IMR-90 (cell line): ENCODE results near the gene ST14. TPM values are rescaled to one million over a fixed set of nuclear protein-coding genes. Genes with fewer than 3 reads are reported as not detected.

Experiments
- ATAC-seq: fragments of 200-7000 bp; cut with Tn5 transposase; 2 replicates; pipeline ENCODE4 v1.9.1; 2020; ENCODE audit warnings: low read depth, mild to moderate bottlenecking, moderate library complexity
- BruUV-seq: library from RNA; stranded (reverse); fragments of 400-500 nt; replicated peaks from 2 replicates; lab custom pipeline; 2021; lab: Mats Ljungman, UMichigan
- CTCF ChIA-PET: fragments of 300-600 bp; formaldehyde crosslinking; extraction: SDS; loops from one replicate; lab custom pipeline; 2021; ENCODE audit warnings: antibody characterized with exemption; lab: Yijun Ruan, JAX
- POLR2A ChIA-PET: fragments of 300-600 bp; sonication (Branson Sonifier 250); formaldehyde crosslinking; loops from one replicate; lab custom pipeline; 2022; ENCODE audit warnings: antibody characterized with exemption; ENCODE audit not compliant: unreplicated experiment; lab: Charles Lee
- DNase-seq: peaks from one replicate; pipeline ENCODE4 v3.0.0; 2013
- H2AFZ ChIP-seq: replicated peaks from 2 replicates; pipeline ENCODE3; 2013; ENCODE audit warnings: low read length, mild to moderate bottlenecking; ENCODE audit not compliant: poor library complexity
- H2AK5ac ChIP-seq: 2 replicates; pipeline ENCODE4 v1.6.1; 2013; ENCODE audit warnings: low read depth, low read length, inconsistent platforms
- H2AK9ac ChIP-seq: replicated peaks from 2 replicates; pipeline ENCODE3; 2013; ENCODE audit warnings: mild to moderate bottlenecking, low read depth, low read length, moderate library complexity; ENCODE audit not compliant: poor library complexity
- H2BK120ac ChIP-seq: 2 replicates; pipeline ENCODE4 v1.6.1; 2013; ENCODE audit warnings: low read depth, low read length, inconsistent platforms
- H2BK15ac ChIP-seq: 3 replicates; pipeline ENCODE4 v1.6.1; 2013; ENCODE audit warnings: low read depth, low read length, inconsistent platforms
- H2BK20ac ChIP-seq: 2 replicates; pipeline ENCODE4 v1.6.1; 2013; ENCODE audit warnings: low read depth, mild to moderate bottlenecking, inconsistent platforms, low read length, moderate library complexity
- H2BK5ac ChIP-seq: 2 replicates; pipeline ENCODE4 v1.6.1; 2013; ENCODE audit warnings: mild to moderate bottlenecking, low read depth, low read length, inconsistent platforms; ENCODE audit not compliant: poor library complexity, severe bottlenecking
- H3K14ac ChIP-seq: replicated peaks from 2 replicates; pipeline ENCODE4 v1.6.1; 2013; ENCODE audit warnings: low read depth, low read length, inconsistent platforms
- H3K18ac ChIP-seq: 2 replicates; pipeline ENCODE4 v1.6.1; 2013; ENCODE audit warnings: low read depth, low read length, control low read depth
- H3K23ac ChIP-seq: 2 replicates; pipeline ENCODE4 v1.6.1; 2013; ENCODE audit warnings: low read depth, low read length, inconsistent platforms
- H3K27ac ChIP-seq: 2 replicates; pipeline ENCODE4 v1.5.1; 2013; ENCODE audit warnings: mild to moderate bottlenecking, control low read depth, low read length; ENCODE audit not compliant: insufficient read depth
- H3K27me3 ChIP-seq: 2 replicates; pipeline ENCODE4 v1.6.1; 2013; ENCODE audit warnings: low read length; ENCODE audit not compliant: control insufficient read depth, insufficient read depth
- H3K36me3 ChIP-seq: 2 replicates; pipeline ENCODE4 v1.6.1; 2013; ENCODE audit warnings: low read length, mixed read lengths; ENCODE audit not compliant: control insufficient read depth, insufficient read depth
- H3K4ac ChIP-seq: 2 replicates; pipeline ENCODE4 v1.6.1; 2013; ENCODE audit warnings: low read depth, low read length, inconsistent platforms
- H3K4me1 ChIP-seq: 2 replicates; pipeline ENCODE4 v1.6.1; 2013; ENCODE audit warnings: low read length, mixed read lengths; ENCODE audit not compliant: control insufficient read depth, insufficient read depth
- H3K4me2 ChIP-seq: 2 replicates; pipeline ENCODE4 v1.6.1; 2013; ENCODE audit warnings: low read depth, mild to moderate bottlenecking, control low read depth, low read length, moderate library complexity
- H3K4me3 ChIP-seq: 2 replicates; pipeline ENCODE4 v1.5.1; 2013; ENCODE audit warnings: low read depth, mild to moderate bottlenecking, control low read depth, low read length, moderate library complexity; ENCODE audit not compliant: insufficient read depth
- H3K56ac ChIP-seq: 2 replicates; pipeline ENCODE4 v1.6.1; 2013; ENCODE audit warnings: low read length, inconsistent platforms; ENCODE audit not compliant: insufficient read depth; ENCODE audit errors: extremely low read depth
- H3K79me1 ChIP-seq, 2 experiments: 2 replicates each; pipeline ENCODE4 v1.6.1; 2013; ENCODE audit warnings: low read length in 2 of 2, inconsistent platforms in 1 of 2, low read depth in 1 of 2
- H3K9ac ChIP-seq: 2 replicates; pipeline ENCODE4 v1.6.1; 2013; ENCODE audit warnings: low read depth, low read length, control low read depth
- H3K9me1 ChIP-seq: 2 replicates; pipeline ENCODE4 v1.6.1; 2013; ENCODE audit warnings: low read length, inconsistent platforms; ENCODE audit not compliant: insufficient read depth
- H3K9me3 ChIP-seq: 2 replicates; pipeline ENCODE4 v1.6.1; 2013; ENCODE audit warnings: low read length; ENCODE audit not compliant: control insufficient read depth, insufficient read depth
- H4K20me1 ChIP-seq: 2 replicates; pipeline ENCODE4 v1.6.1; 2013; ENCODE audit warnings: low read length, inconsistent platforms; ENCODE audit not compliant: insufficient read depth
- H4K5ac ChIP-seq: 2 replicates; pipeline ENCODE4 v1.6.1; 2013; ENCODE audit warnings: mild to moderate bottlenecking, low read depth, low read length, control low read depth
- H4K8ac ChIP-seq, 2 experiments: 2 replicates each; pipeline ENCODE4 v1.6.1; 2013; ENCODE audit warnings: low read depth in 2 of 2, low read length in 2 of 2, control low read depth in 1 of 2, inconsistent platforms in 1 of 2
- H4K91ac ChIP-seq: 2 replicates; pipeline ENCODE4 v1.6.1; 2013; ENCODE audit warnings: low read depth, low read length, inconsistent platforms; ENCODE audit not compliant: insufficient read depth
- BHLHE40 ChIP-seq: fragments of 150-350 bp; IDR thresholded peaks from 2 replicates; pipeline ENCODE4 v1.6.1; 2016; ENCODE audit warnings: mild to moderate bottlenecking, low read depth, low read length
- CEBPB ChIP-seq: IDR thresholded peaks from 2 replicates; pipeline ENCODE4 v1.6.1; 2012; ENCODE audit warnings: low read depth, low read length, improper control_type of control experiment
- CHD1 ChIP-seq: IDR thresholded peaks from 2 replicates; pipeline ENCODE4 v1.6.1; 2012; ENCODE audit warnings: low read depth, low read length, improper control_type of control experiment
- CTCF ChIP-seq: conservative IDR thresholded peaks from 2 replicates; pipeline ENCODE4 v1.5.1; 2012; ENCODE audit warnings: mild to moderate bottlenecking, low read depth, low read length, improper control_type of control experiment
- ELK1 ChIP-seq: fragments of 150-350 bp; IDR thresholded peaks from 2 replicates; pipeline ENCODE4 v1.6.1; 2016; ENCODE audit warnings: low read depth, mild to moderate bottlenecking, low read length, moderate library complexity, borderline replicate concordance
- FOS ChIP-seq: fragments of 150-350 bp; IDR thresholded peaks from 2 replicates; pipeline ENCODE4 v1.6.1; 2016; ENCODE audit warnings: low read depth, low read length
- MAFK ChIP-seq: IDR thresholded peaks from 2 replicates; pipeline ENCODE4 v1.6.1; 2012; ENCODE audit warnings: low read depth, low read length, improper control_type of control experiment
- MAZ ChIP-seq: IDR thresholded peaks from 2 replicates; pipeline ENCODE4 v1.6.1; 2012; ENCODE audit warnings: low read depth, mild to moderate bottlenecking, low read length, improper control_type of control experiment, moderate library complexity, borderline replicate concordance
- MXI1 ChIP-seq: IDR thresholded peaks from 2 replicates; pipeline ENCODE4 v1.6.1; 2012; ENCODE audit warnings: low read depth, mild to moderate bottlenecking, low read length, moderate library complexity, borderline replicate concordance
- NFE2L2 ChIP-seq: fragments of 150-350 bp; IDR thresholded peaks from 2 replicates; pipeline ENCODE4 v1.6.1; 2016; ENCODE audit warnings: low read depth, mild to moderate bottlenecking, low read length
- POLR2A ChIP-seq: IDR thresholded peaks from 2 replicates; pipeline ENCODE4 v1.6.1; 2012; ENCODE audit warnings: mild to moderate bottlenecking, low read depth, low read length
- RAD21 ChIP-seq: IDR thresholded peaks from 2 replicates; pipeline ENCODE4 v1.6.1; 2012; ENCODE audit warnings: low read length, improper control_type of control experiment
- RCOR1 ChIP-seq: IDR thresholded peaks from 2 replicates; pipeline ENCODE4 v1.6.1; 2012; ENCODE audit warnings: mild to moderate bottlenecking, low read length, improper control_type of control experiment; ENCODE audit not compliant: insufficient replicate concordance
- RFX5 ChIP-seq: IDR thresholded peaks from 2 replicates; pipeline ENCODE4 v1.8.0; 2012; ENCODE audit warnings: low read depth, mild to moderate bottlenecking, low read length, moderate library complexity
- SMC3 ChIP-seq: fragments of 150-350 bp; IDR thresholded peaks from 2 replicates; pipeline ENCODE4 v1.6.1; 2016; ENCODE audit warnings: low read depth, mild to moderate bottlenecking, antibody characterized with exemption, low read length, moderate library complexity
- USF2 ChIP-seq: fragments of 150-350 bp; IDR thresholded peaks from 2 replicates; pipeline ENCODE4 v1.6.1; 2017; ENCODE audit warnings: mild to moderate bottlenecking, antibody characterized with exemption, low read length, low read depth
- WGBS, 2 experiments: methylation state at CpG; one replicate each; pipeline versions ENCODE4 v1.1.5 to v1.1.7; 2013; ENCODE audit warnings: missing lambda C conversion rate in 2 of 2; ENCODE audit not compliant: insufficient read length in 1 of 2; ENCODE audit errors: extremely low coverage in 2 of 2; 5-methylcytosine and 5-hydroxymethylcytosine counted together
- dilution Hi-C: fragments of 300-500 bp; cut with HindIII; formaldehyde crosslinking; loops from one replicate; pipeline ENCODE4 v1.14.3; 2018; ENCODE audit warnings: low sequenced_read_pairs; ENCODE audit not compliant: unreplicated experiment
- in situ Hi-C: fragments of 300-500 bp; cut with MboI; formaldehyde crosslinking; loops from 3 replicates; pipeline ENCODE4 v1.14.3; 2019; ENCODE audit warnings: low sequenced_read_pairs, inconsistent platforms, mixed read lengths
- intact Hi-C: fragments of 100-400 bp; cut with micrococcal nuclease; formaldehyde crosslinking; loops from 2 replicates; pipeline ENCODE4 v1.10.0; 2022
- polyA plus RNA-seq, 3 experiments: library from polyadenylated mRNA; depleted of rRNA; stranded (reverse); fragments of >200 nt; gene quantifications; 2 replicates each; pipeline ENCODE4 v1.2.3, GENCODE V29; 2012; ENCODE audit warnings: low replicate concordance in 1 of 3
- total RNA-seq: library from RNA; depleted of rRNA; stranded (reverse); fragments of >200 nt; gene quantifications from 2 replicates; pipeline ENCODE4 v1.2.3, GENCODE V29; 2012

ST14 gene
- total and polyA plus RNA-seq, 2 of the 4 experiments (the other 2 are of a cell fraction): not detected

GRCh38 chr11:130175898-130176297, 16.3 kb downstream of the ST14 start:
- ChIA-PET POLR2A (no interaction called here), CTCF (interaction anchor here (0.7 kb wide), 1 partner anchor 805 kb away, joined by 3 read pairs; no protein-coding TSS in a partner anchor)
- Histone ChIP-seq H2BK120ac (no peak overlapping the region), H3K9ac (no peak overlapping the region), H3K23ac (no peak overlapping the region), H3K36me3 (no peaks in the 10 kb centered on the region), H2AK5ac (no peak overlapping the region), H4K91ac (no peak overlapping the region), H3K79me1 (no peaks in the 10 kb centered on the region), H3K27ac (no peak overlapping the region), H3K18ac (no peak overlapping the region), H3K9me1 (no peaks in the 10 kb centered on the region), H3K27me3 (peaks cover 8% of the 10 kb centered on the region), H3K14ac (no peak overlapping the region), H4K5ac (no peak overlapping the region), H2AFZ (no peak overlapping the region), H4K8ac (no peak overlapping the region), H2BK20ac (no peak overlapping the region), H3K4ac (no peak overlapping the region), H2AK9ac (no peak overlapping the region), H2BK15ac (no peak overlapping the region), H2BK5ac (no peak overlapping the region), H3K9me3 (peaks cover 6% of the 10 kb centered on the region), H3K56ac (no peak overlapping the region), H4K20me1 (no peaks in the 10 kb centered on the region), H3K4me3 (no peak overlapping the region), H3K4me2 (no peak overlapping the region), H3K4me1 (no peaks in the 10 kb centered on the region)
- dilution Hi-C loops: no loop called here
- DNase-seq (no peak), ATAC-seq (no peak)
- in situ Hi-C loops: no loop called here
- intact Hi-C loops: no loop called here
- BruUV-seq: no TSS peak
- WGBS, 2 experiments: 72% methylated on average over 3 of the region's 5 CpGs; no CpG with 5 or more reads in 1 of the 2 experiments
- TF ChIP-seq BHLHE40: no peak
- no peak for TF ChIP-seq CEBPB
- no peak for TF ChIP-seq MAFK
- no peak for TF ChIP-seq RAD21
- TF ChIP-seq CHD1: no peak
- TF ChIP-seq MXI1: no peak
- TF ChIP-seq ELK1: no peak
- no peak for TF ChIP-seq RCOR1
- no peak for TF ChIP-seq CTCF
- no peak for TF ChIP-seq MAZ
- TF ChIP-seq USF2: no peak
- TF ChIP-seq POLR2A: no peak
- no peak for TF ChIP-seq SMC3
- no peak for TF ChIP-seq RFX5
- TF ChIP-seq FOS: no peak
- TF ChIP-seq NFE2L2: no peak
